DMS53 treated with DMSO at 0.1 percent for 48 hours (cell line): Measurements from ENCODE around the gene RMND5A.

ENCODE experiments used
- DNase-seq: peaks from one replicate; lab custom pipeline; 2025; ENCODE audit not compliant: unreplicated experiment; lab: John Stamatoyannopoulos, UW

Gene RMND5A

DNA sequence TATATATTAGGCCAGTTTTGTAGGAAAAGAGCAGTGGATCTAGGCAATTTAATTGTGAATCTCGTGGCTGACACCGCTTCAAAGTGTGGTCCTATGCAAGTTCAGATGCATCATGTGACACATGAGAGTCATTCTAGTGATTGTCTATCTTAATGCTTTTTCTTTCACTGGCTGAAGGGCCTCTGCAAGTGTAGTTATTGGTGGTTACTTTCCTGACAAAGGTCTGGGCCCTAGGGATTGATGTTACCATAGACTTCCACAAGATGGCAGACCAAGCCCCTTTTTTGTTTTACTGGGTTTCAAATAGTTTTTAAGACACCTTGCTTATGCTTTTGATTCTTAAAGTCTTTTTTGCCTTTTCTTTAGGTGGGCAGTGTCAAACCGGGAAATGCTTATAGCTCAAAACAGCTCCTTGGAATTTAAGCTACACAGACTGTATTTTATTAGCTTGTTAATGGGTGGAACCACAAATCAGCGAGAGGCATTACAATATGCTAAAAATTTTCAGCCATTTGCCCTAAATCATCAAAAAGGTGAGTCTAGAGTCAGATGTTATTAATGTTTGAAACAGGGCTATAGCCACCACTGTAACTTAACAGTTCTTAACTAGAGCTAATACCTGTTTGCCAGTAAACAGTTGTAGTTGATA, 44.7 kb downstream of the RMND5A start:
- peak; percentile 71 for DNase-seq

DNA sequence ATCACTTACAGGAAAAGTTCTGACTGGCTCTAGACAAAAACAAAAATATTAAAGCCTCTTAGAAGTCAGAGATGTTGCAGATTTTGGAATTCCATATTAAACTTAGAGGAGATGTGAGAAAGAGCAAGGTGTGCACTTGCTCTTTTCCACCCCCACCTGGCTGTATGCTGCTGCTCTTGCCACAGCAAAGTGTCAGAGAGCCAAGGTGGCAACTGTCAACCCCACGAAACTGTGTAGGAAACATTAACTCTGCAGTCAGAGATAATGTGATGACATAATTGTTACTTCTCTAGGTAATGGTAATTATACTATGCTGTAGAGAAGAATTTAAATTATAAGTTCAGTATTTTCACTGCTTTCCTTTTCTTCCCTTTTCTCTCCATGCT, 45.2 kb downstream of the RMND5A start:
- no peak for DNase-seq

DNA sequence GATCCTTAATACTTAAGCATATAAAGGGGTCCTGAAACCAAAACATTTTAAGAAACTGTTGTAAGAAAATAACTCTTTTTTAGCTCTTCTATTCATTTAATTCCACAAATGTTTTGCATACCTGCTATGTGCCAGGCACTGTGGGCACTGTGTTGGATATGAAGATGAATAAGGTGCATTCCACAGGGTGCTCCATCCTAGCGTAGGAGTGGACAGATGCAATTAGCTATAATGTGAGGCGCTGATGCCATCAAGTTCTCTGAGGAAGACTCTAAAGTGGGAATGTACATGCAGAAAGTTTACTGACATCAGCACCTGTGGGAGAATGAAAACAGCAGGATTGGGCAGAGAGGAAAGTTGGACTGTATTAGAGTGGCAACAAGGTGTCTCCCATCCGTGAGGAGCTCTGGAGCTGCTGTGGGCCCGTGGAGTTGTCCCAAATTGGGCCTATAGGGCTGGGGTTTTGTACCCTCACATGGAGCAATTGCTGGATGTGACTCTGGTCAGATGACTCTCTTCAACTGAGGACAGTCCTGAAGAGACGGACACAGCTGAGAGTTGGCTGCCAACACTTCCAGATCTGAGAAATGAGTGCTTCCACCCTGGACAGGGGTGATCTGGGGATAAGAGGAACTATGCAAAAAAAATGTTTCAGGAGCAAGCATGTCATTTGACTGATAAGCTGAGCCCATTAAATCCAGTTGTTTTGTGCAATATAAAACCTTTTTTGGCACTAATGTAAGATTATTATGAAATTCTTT, 48.3 kb downstream of the RMND5A start:
- DNase-seq, result no peak

DNA sequence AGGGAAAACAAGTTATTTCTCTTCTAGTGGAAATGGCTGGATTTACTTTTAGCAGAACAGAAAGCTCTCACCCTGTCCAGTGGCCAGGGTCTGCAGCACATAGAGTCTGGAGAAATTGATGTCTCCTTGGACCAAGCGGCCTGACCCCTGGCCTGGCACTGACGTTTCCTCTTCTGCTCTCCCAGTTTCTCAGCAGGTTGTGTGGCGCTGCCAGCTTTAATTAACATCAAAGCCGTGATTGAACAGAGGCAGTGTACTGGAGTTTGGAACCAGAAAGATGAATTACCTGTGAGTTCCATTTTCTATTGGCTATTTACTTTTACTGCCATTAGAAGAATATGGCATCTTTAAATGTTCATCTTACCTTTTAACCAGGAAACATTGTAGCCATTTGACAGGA, 49.7 kb downstream of the RMND5A start:
- DNase-seq, result no peak

DNA sequence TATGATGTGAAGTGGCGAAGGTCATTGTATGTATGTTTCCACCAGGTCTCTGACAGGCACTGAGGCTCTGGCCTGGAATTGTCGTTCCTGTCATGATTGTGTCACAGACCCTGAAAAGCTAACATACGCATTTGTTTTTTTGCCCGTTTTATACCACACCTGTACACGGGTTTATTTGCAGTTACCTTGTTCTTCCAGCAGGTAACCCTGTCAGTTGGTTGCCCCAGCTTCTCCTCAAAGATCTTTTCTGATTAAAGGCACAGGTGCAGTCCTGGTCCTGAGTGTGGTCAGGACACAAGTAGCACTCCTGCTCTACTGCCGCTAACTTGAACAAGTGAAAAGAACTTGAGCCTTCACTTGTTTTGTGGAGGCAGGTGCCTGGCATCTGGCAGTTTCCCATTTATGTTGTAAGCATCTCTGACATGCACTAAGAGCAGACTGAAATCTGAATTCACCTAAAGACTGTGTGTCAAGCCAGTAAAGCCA, 50.8 kb downstream of the RMND5A start:
- no peak for DNase-seq

DNA sequence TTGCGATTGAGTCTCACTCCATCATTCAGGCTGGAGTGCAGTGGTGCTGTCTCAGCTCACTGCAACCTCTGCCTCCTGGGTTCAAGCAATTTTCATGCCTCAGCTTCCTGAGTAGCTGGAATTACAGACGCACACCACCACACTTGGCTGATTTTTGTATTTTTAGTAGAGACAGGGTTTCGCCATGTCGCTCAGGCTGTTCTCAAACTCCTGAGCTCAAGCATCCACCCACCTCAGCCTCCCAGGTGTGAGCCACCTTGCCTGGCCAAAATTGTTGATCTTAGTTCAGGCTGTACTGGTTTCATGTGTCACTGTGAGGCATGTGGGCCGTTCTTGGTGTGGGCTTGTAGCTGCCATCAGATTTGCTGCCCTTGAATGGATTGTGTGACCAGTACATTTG, 52.5 kb downstream of the RMND5A start:
- no peak for DNase-seq

DNA sequence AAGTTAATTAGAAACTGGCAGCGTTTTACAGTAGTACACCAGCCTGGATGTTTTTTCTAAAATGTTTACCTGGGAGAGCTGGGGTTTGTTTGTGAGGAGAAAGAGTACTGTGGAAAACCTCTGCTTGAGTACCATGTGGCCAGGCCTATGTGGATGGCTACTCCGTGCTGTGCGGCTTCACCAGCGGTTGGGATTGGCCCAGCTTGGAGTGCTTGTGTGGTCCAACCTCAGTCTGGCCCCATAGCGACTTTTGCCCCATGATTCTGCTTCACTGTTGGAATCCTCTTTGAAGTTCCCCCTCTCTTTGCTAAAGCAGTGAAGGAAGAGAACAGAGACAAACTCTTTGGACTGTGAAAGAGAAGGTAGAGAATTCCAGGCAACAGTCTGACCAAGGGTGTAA, 54.8 kb downstream of the RMND5A start:
- no peak for DNase-seq

DNA sequence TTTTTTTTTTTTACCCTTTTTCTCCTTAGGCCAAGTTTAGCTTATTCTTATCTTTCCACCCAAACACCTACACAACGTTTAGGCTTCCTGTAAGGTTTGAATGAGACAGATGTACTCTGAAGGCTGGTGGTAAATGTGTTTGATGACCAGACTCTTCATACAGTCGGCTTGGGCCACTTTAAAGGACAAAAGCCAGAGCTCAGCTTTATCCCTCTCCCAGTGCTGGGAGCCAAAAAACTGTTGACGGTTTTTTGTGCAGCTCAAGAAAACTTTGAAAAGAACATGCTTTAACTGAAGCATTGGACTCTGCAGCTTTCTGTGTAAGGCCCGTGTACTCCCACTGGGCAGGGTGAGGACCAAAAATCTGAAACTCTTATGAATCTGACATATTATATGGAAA, 55.2 kb downstream of the RMND5A start:
- no peak for DNase-seq

DNA sequence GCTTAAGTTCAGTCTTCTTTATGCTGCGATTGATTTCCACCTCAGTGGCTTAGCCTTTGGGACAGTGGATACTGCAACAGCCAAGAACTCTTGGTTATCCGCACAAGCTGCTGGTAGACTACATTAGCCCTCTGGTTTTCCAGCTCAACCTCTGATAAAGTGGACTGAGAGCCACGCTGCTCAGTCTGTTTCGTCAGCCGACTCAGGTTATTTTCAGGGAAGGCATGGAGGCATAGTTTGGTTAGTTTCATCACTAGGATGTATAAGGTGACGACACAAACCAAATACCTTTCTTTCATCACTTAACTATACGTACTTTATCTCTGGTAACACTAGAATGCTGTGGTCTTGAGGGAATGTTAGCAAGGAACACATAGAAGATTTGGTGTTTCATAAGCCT, 56.4 kb downstream of the RMND5A start:
- no peak for DNase-seq

DNA sequence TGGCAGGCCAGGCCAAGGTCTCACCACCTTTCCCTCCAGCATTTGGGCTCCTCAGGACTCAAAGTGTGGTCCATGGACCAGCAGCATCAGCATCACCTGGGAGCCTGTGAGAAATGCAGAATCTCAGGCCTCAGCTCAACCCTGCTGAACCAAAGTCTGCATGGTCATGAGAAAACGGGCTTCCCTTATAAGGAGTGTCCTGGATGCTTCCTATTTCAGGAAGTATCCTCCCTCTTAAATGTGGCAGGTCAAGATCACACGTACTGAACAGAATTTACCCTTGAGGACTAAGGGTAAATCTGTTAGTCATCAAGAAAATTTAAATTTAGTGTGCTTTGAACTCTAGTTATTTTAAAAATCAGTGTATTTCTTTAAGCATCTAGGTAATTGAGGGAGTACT, 58.9 kb downstream of the RMND5A start:
- DNase-seq, result no peak

DNA sequence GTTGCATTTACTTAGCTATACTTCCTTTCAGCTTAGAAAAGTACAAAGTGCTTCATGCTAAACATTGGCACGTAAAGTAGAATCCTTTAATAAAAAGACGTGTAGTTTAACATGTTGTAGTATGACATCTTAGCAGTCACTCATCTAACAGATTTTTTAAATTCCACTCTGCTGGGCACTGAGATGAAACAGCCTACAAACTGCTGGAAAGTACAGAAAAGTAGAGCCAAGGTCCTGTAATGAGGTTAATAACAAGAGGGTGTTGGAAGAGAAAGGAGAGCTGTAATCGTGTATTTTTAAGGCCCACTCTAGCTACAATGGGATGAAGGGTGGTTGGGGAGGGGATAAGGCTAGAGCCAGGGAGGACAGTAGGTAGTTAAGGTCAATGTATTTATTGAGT, 59.9 kb downstream of the RMND5A start:
- DNase-seq, result no peak

DNA sequence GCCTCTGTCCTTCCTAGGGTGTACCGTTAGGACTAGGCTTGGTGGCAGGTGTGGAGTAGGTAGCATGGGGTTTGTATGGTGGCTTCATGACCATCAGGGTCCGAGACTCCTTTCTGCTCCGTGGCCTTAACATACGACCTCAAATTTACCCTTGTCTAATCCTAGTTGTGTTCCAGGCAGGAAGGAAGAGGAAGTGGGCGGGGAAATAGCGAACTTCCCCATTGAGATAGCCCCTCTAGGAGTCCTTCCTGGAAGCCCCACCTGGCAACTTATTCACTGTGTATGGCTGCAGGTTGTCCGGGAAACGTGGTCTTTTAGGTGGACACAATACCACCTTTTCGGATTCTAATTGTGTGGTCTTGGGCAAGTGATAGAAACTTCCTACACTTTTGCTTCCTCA, 61.3 kb downstream of the RMND5A start:
- DNase-seq, result no peak

DNA sequence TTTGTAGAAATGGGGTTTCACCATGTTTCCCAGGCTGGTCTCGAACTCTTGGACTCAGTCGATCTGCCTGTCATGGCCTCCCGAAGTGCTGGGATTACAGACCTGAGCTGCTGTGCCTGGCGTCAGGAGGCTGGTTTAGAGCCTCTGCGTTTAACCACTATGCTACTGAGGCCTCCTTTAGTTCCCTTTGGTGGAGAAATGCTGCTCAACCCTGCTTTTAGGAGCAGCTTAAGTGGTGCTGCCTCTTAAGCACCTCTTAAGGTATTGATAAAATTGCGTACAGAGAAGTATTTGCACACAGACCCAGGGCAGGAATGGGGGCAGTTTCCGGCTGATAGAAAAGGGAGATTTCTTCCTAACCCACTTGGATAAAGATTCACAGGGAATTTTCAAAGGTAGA, 62.7 kb downstream of the RMND5A start:
- DNase-seq, result no peak

DNA sequence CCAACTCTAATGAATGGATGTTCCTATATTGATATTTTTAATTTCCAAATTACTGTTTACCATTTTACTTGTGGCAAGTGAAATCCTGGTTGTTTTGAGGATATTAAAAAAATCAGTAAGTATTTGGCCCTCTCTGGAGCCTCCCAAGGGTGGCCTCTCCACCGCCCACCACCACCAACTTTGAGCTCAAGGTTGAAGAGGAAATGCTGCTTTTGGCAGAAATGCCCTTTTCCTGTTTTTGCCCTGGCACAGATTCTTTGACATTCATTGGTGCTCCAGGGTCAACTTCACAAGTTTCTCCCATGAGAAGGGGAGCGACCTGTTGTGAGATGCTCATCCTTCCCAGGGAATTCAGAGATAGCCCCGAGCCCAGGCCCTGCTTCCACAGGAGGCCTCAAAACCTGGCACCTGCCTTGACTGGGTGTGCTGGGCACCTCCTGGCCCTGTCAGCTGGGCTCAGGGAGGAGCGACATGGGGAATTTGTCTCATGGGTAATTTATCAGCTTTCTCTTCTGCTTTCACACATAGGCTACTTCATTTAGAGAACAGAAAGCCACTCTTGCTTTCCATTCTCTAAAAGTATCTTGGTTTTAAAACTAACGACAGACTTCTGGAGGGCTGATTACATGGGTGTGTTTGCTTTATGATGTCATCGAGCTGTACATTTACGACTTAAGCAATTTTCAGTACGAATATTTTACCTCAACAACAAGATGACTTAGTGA, 63.7 kb downstream of the RMND5A start:
- no peak for DNase-seq

DNA sequence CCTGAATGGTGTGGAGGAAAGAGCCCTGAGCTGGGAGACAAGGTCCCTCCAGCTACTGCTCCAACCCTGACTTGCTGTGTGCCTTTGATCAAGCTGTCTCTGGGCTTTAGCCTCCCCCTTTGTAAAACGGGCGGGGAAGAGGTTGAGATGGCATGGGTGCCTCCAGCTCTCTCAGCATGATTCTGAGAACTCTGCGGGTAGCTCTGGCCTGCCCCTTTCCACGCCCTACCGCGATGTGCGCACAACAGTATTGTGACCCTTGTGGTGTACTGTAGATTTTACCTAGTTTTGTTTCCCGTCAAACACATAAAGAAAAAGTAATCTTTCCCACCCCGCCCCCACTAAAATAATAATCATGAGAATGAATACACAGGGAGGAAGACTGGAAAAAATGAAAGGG, 65.4 kb downstream of the RMND5A start:
- DNase-seq, result no peak

DNA sequence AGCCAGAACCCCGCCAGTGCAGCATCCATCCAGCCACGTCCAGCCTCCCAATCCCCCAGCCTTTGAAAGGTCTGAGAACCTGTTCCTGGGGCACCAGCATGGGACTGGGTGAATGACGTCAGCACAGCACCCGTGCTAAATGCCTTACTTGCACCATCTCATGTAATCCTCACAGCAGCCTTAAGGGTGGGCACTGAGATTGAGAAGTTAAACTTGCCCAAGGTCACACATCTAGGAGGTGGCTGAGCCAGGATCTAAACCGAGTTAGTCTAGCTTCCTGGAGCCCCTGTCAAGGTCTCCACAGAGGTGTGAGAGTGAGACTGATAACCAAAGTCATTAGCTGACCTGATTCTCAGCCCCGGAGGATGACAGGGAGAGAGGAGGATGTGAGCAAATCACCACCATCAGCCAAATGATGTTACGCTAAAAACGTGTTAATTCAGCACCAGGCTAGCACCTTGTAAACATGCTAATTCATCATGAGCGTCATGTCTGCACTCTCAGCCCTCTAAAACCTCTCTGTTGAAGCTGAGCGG, 66.0 kb downstream of the RMND5A start:
- no peak for DNase-seq

DNA sequence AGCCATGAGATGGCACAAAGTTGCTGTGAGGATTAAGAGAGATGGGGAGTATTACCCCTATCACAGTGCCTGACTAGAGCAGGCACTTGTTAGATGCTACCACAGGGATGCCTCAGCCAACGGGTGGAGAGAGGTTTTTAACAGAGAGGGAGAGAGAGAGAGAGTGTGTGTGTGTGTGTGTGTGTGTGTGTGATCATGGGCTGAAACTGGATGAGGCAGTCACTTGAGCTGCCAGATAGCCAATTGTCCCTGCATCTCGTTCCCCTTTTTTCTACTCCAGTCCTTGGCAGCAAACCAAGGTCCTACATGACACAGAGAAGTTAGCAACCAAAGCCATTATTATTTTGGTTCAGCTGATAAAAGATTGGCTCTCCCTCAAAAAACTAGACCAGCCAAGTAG, 67.6 kb downstream of the RMND5A start:
- no peak for DNase-seq

DNA sequence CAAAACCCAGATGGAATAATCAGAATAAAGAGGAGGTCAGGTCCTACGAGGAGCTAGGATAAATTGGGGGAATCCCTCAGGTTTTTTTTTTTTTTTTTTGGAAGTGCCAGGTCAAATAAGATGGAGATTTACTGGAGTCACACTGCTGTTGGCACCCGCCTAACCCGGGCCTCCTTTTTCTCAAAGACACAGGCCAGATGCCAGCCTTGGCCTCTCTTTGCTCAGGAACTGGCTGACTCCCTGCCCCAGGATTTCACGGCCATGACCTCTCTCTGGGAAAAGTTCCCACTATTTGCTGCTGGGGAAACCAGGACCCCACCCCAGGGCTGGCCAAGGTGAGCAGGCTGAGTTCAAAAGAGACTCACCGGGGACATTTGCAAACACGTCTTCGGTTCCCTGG, 68.1 kb downstream of the RMND5A start:
- DNase-seq, result no peak

DNA sequence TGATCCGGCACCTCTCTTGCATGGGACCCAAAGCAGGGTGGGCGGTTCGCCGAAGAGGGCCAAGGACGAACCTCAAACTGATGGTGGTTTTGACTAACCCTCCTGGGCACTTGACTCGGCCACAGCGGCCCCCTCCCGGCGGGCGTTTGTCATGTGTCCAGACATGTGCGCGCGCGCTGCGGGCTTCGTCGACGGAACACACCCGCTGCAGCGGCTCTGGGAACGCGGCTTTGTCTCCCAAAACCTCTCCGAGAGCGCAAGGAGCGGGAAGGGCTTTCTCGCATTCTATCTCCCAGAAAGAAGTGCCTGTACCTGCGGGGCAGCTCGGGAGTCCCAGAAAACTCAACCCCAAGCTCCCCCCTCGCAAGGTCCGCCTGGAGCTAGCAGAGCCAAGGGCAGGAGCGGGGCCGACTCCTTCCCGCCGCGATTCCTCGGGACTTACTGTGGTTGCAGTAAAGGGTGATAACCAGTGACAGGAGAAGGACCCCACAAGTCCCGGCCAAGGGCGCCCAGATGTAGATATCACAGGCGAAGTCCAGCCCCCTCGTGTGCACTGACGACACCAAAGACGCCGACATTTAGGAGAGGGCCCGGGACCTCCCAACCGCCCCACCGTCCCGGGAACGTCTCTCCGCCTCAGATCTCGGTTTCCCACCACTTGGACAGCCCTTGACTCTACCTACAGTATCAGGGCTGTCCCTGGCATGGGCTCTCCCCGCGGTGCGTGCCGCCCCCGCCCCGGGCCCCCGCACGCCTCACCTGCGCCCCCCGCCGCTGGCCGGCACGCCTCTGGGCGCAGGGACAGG, 69.0 kb downstream of the RMND5A start:
- no peak for DNase-seq

DNA sequence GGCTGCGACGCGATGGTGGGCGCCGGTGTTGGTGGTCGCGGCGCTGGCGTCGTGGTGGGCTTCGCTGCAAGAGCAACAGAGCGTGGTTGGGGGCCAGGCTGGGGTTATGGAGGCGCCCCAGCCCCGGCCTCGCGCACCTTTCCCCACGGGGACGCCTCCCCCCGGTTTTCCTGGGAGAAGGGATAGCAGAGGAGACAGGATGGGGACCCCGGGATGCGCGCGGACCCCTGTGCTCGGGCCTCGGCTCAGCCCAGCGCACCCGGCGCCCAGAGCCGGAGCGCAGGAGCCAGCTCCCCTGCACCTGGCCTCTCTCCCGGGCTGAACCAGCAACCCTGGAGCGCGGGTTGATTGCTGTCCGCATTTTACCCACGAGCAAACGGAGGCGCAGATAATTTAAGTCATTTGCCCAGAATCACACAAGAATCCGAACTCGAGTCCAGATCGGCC, 69.6 kb downstream of the RMND5A start:
- DNase-seq, result no peak

DNA sequence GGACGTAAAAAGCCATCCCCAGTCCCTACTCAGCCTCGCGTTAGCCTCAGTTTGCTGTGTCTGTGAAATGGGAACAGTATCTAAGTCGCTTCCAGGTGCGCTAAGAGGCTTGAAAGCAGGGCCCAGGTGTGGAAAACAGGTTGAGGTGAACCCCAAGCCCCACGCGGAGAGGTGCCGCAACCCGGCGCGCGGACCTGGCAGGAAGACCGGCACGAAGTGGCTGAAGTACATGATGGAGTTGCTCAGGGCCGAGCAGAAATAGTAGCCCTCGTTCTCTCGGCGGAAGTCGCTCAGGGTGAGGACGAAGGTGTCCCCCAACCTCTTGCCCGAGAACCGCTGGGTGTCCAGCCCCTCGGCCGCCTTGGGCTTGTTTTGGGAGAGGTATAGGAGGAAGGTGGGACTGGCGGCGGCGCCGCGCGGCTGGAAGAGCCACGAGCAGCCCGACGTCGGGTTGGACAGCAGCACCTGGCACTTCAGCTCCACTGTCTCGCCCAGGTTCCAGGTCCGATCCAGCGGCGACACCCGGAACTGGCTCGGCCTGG, 70.1 kb downstream of the RMND5A start:
- no peak for DNase-seq
